ENCODE data around the gene NAV3.

DNA sequence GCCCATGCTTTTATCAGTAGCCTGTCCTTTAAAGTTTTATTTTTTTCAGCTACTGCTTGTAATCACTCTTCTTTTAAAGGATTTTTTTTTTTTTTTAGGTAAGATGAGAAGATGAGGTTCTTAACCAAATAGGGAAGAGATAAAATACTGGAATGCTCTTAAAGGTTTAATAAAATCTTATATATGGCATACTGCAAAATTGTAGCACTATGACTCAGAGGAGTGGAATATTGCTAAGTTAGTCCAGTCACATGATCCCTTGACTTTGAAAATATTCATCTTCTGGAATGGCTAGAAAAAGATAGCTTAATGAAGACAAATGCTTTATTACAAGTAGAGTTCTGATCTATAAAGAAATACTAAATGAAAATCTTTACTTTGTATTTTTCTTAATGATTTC lies 116.6 kb downstream of the NAV3 start:
- no peak for TF ChIP-seq TAF1 (IDR thresholded peaks at IDR 0.05; ENCODE audit: low read depth)
- TF ChIP-seq, protein P1, sequence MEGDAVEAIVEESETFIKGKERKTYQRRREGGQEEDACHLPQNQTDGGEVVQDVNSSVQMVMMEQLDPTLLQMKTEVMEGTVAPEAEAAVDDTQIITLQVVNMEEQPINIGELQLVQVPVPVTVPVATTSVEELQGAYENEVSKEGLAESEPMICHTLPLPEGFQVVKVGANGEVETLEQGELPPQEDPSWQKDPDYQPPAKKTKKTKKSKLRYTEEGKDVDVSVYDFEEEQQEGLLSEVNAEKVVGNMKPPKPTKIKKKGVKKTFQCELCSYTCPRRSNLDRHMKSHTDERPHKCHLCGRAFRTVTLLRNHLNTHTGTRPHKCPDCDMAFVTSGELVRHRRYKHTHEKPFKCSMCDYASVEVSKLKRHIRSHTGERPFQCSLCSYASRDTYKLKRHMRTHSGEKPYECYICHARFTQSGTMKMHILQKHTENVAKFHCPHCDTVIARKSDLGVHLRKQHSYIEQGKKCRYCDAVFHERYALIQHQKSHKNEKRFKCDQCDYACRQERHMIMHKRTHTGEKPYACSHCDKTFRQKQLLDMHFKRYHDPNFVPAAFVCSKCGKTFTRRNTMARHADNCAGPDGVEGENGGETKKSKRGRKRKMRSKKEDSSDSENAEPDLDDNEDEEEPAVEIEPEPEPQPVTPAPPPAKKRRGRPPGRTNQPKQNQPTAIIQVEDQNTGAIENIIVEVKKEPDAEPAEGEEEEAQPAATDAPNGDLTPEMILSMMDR (IDR thresholded peaks at IDR 0.05; ENCODE audit: poor library complexity, severe bottlenecking) = no peak
- no peak for TF ChIP-seq EP300 (conservative IDR thresholded peaks at IDR 0.05; ENCODE audit: poor library complexity, severe bottlenecking)
- no peak for TF ChIP-seq EZH2 (IDR thresholded peaks at IDR 0.05; ENCODE audit: borderline replicate concordance, insufficient read depth, low read length, poor library complexity, severe bottlenecking)
- no peak for TF ChIP-seq POLR2AphosphoS5 (IDR thresholded peaks at IDR 0.05)
- no peak for TF ChIP-seq RAD21 (conservative IDR thresholded peaks at IDR 0.05)

All from neural cell (in vitro differentiated cells).